DOHH2 (cell line): ENCODE measurements around the gene DTX3L.

Experiments used
- H3F3A ChIP-seq: fragments of 200-600 bp; sonication (generic), shearing (Covaris generic); 2 replicates; pipeline ENCODE4 v1.6.0; 2016; ENCODE audit warnings: antibody characterized with exemption, mild to moderate bottlenecking; ENCODE audit not compliant: control insufficient read depth, insufficient read depth
- H3K27ac ChIP-seq: fragments of 200-600 bp; sonication (generic); 2 replicates; pipeline ENCODE4 v1.5.1; 2014; ENCODE audit warnings: low read depth, mild to moderate bottlenecking, low read length, moderate library complexity
- H3K27me3 ChIP-seq: fragments of 200-600 bp; sonication (generic); 2 replicates; pipeline ENCODE4 v1.6.1; 2014; ENCODE audit warnings: mild to moderate bottlenecking, low read length, mixed read lengths; ENCODE audit not compliant: control insufficient read depth
- H3K36me3 ChIP-seq: fragments of 200-600 bp; sonication (generic); 2 replicates; pipeline ENCODE4 v1.6.1; 2014; ENCODE audit warnings: mild to moderate bottlenecking, low read length, moderate library complexity, mixed read lengths; ENCODE audit not compliant: control insufficient read depth
- H3K4me1 ChIP-seq: fragments of 200-600 bp; sonication (generic); 2 replicates; pipeline ENCODE4 v1.6.1; 2014; ENCODE audit warnings: mild to moderate bottlenecking, low read length, mixed read lengths; ENCODE audit not compliant: control insufficient read depth
- H3K4me2 ChIP-seq: fragments of 200-600 bp; sonication (generic); 2 replicates; pipeline ENCODE4 v1.6.0; 2014; ENCODE audit warnings: mild to moderate bottlenecking, low read length, moderate library complexity
- H3K4me3 ChIP-seq: fragments of 200-600 bp; sonication (generic); 2 replicates; pipeline ENCODE4 v1.5.1; 2014; ENCODE audit warnings: mild to moderate bottlenecking, low read length, mixed read lengths
- H3K79me2 ChIP-seq: fragments of 200-600 bp; sonication (generic); 2 replicates; pipeline ENCODE4 v1.6.1; 2014; ENCODE audit warnings: mild to moderate bottlenecking, low read length, mixed read lengths; ENCODE audit not compliant: control insufficient read depth
- H3K9me2 ChIP-seq: fragments of 200-600 bp; sonication (generic); replicated peaks from 2 replicates; pipeline ENCODE4 v1.6.1; 2014; ENCODE audit warnings: mild to moderate bottlenecking, low read length, mixed read lengths; ENCODE audit not compliant: control insufficient read depth
- H3K9me3 ChIP-seq: fragments of 200-600 bp; sonication (generic); 2 replicates; pipeline ENCODE4 v1.6.1; 2014; ENCODE audit warnings: antibody characterized with exemption, low read length, mixed read lengths; ENCODE audit not compliant: control insufficient read depth, insufficient read depth
- H4K20me1 ChIP-seq: fragments of 200-600 bp; sonication (generic); 2 replicates; pipeline ENCODE4 v1.6.0; 2014; ENCODE audit warnings: low read depth, mild to moderate bottlenecking, antibody characterized with exemption, low read length, moderate library complexity; ENCODE audit not compliant: control insufficient read depth, insufficient read depth
- CTCF ChIP-seq: fragments of 200-600 bp; sonication (generic); IDR thresholded peaks from one replicate; pipeline ENCODE4 v1.5.1; 2014; ENCODE audit warnings: antibody characterized with exemption, mild to moderate bottlenecking, low read depth, low read length; ENCODE audit not compliant: poor library complexity, severe bottlenecking
- EZH2phosphoT487 ChIP-seq: fragments of 200-600 bp; sonication (generic); IDR thresholded peaks from 2 replicates; pipeline ENCODE4 v1.6.1; 2017; ENCODE audit warnings: borderline replicate concordance, mild to moderate bottlenecking, antibody characterized with exemption, low read length, moderate library complexity, mixed read lengths

The DTX3L gene

GRCh38 chr3:122559906-122560305 lies 4.2 kb upstream of the DTX3L start:
- H4K20me1 ChIP-seq, result no peaks in the 10 kb centered on the region
- H3K9me2 ChIP-seq, result no peaks in the 10 kb centered on the region
- no peaks in the 10 kb centered on the region for H3K9me3 ChIP-seq
- H3K36me3 ChIP-seq, result no peaks in the 10 kb centered on the region
- H3K27me3 ChIP-seq, result no peaks in the 10 kb centered on the region
- H3K4me2 ChIP-seq, result no peak overlapping the region
- H3F3A ChIP-seq, result peaks cover 3% of the 10 kb centered on the region; the same call in 1 of the 2 replicates
- H3K27ac ChIP-seq, result no peak overlapping the region
- no peak overlapping the region for H3K4me3 ChIP-seq
- TF ChIP-seq CTCF, result no peak
- TF ChIP-seq EZH2phosphoT487, result no peak
- peaks cover 15% of the 10 kb centered on the region for H3K4me1 ChIP-seq
- H3K79me2 ChIP-seq, result no peaks in the 10 kb centered on the region

GRCh38 chr3:122560680-122561079 lies 3.5 kb upstream of the DTX3L start:
- H3K4me2 ChIP-seq, result no peak overlapping the region
- peak; percentile 65 for TF ChIP-seq CTCF
- TF ChIP-seq EZH2phosphoT487, result no peak
- H3K4me3 ChIP-seq, result no peak overlapping the region
- H3K36me3 ChIP-seq, result no peaks in the 10 kb centered on the region
- peaks cover 17% of the 10 kb centered on the region for H3K4me1 ChIP-seq
- H3K27me3 ChIP-seq, result no peaks in the 10 kb centered on the region
- H3F3A ChIP-seq, result peaks cover 3% of the 10 kb centered on the region; the same call in 1 of the 2 replicates
- H3K79me2 ChIP-seq, result no peaks in the 10 kb centered on the region
- no peaks in the 10 kb centered on the region for H4K20me1 ChIP-seq
- no peak overlapping the region for H3K27ac ChIP-seq
- H3K9me2 ChIP-seq, result no peaks in the 10 kb centered on the region
- no peaks in the 10 kb centered on the region for H3K9me3 ChIP-seq

GRCh38 chr3:122562923-122563716 lies 1.0 kb upstream of the DTX3L start:
- Histone ChIP-seq H3K4me1 (peaks cover 17% of the 10 kb centered on the region), H3K4me2 (peak overlapping the region; percentile 92), H4K20me1 (no peaks in the 10 kb centered on the region), H3K9me2 (no peaks in the 10 kb centered on the region), H3K79me2 (no peaks in the 10 kb centered on the region), H3K27me3 (no peaks in the 10 kb centered on the region), H3K9me3 (no peaks in the 10 kb centered on the region), H3K36me3 (no peaks in the 10 kb centered on the region), H3K27ac (no peak overlapping the region), H3K4me3 (peak overlapping the region; percentile 77), H3F3A (peaks cover 3% of the 10 kb centered on the region; the same call in 1 of the 2 replicates)
- TF ChIP-seq CTCF (no peak), EZH2phosphoT487 (no peak)
